Endothelial cell (in vitro differentiated cells): ENCODE results near the gene BCKDHB. TPM values are rescaled to one million over a fixed set of nuclear protein-coding genes. Genes with fewer than 3 reads are reported as not detected.

Source experiments
- DNase-seq: peaks from one replicate; pipeline ENCODE4 v3.0.0; 2021; ENCODE audit warnings: low spot score
- H3K27ac Mint-ChIP-seq: one replicate; pipeline ENCODE4 v1.8.0; 2021; ENCODE audit warnings: mixed read lengths, inconsistent platforms; ENCODE audit not compliant: unreplicated experiment
- H3K27me3 Mint-ChIP-seq: one replicate; pipeline ENCODE4 v1.8.0; 2021; ENCODE audit warnings: mild to moderate bottlenecking, moderate library complexity, mixed read lengths, inconsistent platforms; ENCODE audit not compliant: unreplicated experiment
- H3K36me3 Mint-ChIP-seq: one replicate; pipeline ENCODE4 v1.8.0; 2021; ENCODE audit warnings: mild to moderate bottlenecking, low read depth, mixed read lengths, inconsistent platforms; ENCODE audit not compliant: unreplicated experiment
- H3K4me1 Mint-ChIP-seq: one replicate; pipeline ENCODE4 v1.8.0; 2021; ENCODE audit warnings: mild to moderate bottlenecking, mixed read lengths, inconsistent platforms; ENCODE audit not compliant: unreplicated experiment
- H3K4me3 Mint-ChIP-seq: one replicate; pipeline ENCODE4 v1.8.0; 2021; ENCODE audit warnings: mild to moderate bottlenecking, mixed read lengths, inconsistent platforms; ENCODE audit not compliant: unreplicated experiment
- H3K9me3 Mint-ChIP-seq: one replicate; pipeline ENCODE4 v1.8.0; 2021; ENCODE audit warnings: mixed read lengths, inconsistent platforms; ENCODE audit not compliant: unreplicated experiment
- total RNA-seq: library from RNA; stranded (reverse); fragmentation: NEBNext Ultra II Directional; extraction: Animal tissue kit (Norgen Biotek cat#: 25700); gene quantifications from one replicate; pipeline ENCODE4 v1.2.1, GENCODE V29; 2021; ENCODE audit not compliant: unreplicated experiment
- TF ChIP-seq, protein P1 (sequence below): fragments of 200-600 bp; sonication (generic); IDR thresholded peaks from one replicate; pipeline ENCODE4 v1.5.0; 2021; ENCODE audit warnings: antibody characterized with exemption; ENCODE audit not compliant: unreplicated experiment

BCKDHB gene
- total RNA-seq, 1 donor from 2014 or later = 15.3 TPM

DNA sequence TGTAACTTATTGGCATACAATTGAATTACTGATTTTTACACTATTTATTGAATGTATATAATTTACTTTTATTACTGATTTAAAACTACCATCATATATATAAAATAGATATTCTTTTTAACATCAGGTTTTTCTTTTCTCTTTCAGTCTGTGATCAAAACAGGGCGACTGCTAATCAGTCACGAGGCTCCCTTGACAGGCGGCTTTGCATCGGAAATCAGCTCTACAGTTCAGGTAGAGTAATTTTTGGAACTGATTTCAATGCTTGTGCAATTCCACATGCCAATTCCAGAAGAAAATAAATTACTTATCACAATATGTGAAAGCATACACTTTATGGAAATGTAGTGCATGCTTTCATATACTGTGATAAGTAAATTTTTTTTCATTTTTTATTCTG lies 166.5 kb downstream of the BCKDHB start:
- Mint-ChIP-seq H3K27ac (no peak overlapping the region), H3K36me3 (no peaks in the 10 kb centered on the region), H3K4me1 (no peaks in the 10 kb centered on the region), H3K27me3 (no peaks in the 10 kb centered on the region), H3K9me3 (no peaks in the 10 kb centered on the region), H3K4me3 (no peak overlapping the region)
- TF ChIP-seq, protein P1, sequence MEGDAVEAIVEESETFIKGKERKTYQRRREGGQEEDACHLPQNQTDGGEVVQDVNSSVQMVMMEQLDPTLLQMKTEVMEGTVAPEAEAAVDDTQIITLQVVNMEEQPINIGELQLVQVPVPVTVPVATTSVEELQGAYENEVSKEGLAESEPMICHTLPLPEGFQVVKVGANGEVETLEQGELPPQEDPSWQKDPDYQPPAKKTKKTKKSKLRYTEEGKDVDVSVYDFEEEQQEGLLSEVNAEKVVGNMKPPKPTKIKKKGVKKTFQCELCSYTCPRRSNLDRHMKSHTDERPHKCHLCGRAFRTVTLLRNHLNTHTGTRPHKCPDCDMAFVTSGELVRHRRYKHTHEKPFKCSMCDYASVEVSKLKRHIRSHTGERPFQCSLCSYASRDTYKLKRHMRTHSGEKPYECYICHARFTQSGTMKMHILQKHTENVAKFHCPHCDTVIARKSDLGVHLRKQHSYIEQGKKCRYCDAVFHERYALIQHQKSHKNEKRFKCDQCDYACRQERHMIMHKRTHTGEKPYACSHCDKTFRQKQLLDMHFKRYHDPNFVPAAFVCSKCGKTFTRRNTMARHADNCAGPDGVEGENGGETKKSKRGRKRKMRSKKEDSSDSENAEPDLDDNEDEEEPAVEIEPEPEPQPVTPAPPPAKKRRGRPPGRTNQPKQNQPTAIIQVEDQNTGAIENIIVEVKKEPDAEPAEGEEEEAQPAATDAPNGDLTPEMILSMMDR = no peak
- no peak for DNase-seq

DNA sequence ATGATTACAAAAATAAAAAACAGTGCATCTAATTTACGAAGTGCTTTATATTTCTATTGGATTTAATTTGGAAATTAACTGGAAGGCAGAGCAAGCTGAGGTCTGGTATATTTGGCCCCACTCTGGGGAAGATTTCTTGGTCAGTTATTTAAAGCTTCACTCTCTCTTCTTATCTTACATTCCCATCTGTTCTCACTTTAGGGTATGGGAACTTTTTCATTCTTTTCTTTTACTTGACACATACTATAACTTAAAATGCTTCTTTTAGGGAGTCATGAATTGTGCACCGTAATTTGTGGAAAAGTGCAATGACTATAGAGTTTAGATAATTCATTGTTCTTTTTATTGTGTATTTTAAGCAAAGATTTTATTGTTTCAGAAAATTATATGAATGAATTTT lies 170.4 kb downstream of the BCKDHB start:
- TF ChIP-seq, protein P1 = no peak
- no peaks in the 10 kb centered on the region for H3K36me3 Mint-ChIP-seq
- H3K9me3 Mint-ChIP-seq = no peaks in the 10 kb centered on the region
- peaks cover 3% of the 10 kb centered on the region for H3K4me1 Mint-ChIP-seq
- no peak for DNase-seq
- H3K27ac Mint-ChIP-seq = no peak overlapping the region
- no peak overlapping the region for H3K4me3 Mint-ChIP-seq
- H3K27me3 Mint-ChIP-seq = no peaks in the 10 kb centered on the region

DNA sequence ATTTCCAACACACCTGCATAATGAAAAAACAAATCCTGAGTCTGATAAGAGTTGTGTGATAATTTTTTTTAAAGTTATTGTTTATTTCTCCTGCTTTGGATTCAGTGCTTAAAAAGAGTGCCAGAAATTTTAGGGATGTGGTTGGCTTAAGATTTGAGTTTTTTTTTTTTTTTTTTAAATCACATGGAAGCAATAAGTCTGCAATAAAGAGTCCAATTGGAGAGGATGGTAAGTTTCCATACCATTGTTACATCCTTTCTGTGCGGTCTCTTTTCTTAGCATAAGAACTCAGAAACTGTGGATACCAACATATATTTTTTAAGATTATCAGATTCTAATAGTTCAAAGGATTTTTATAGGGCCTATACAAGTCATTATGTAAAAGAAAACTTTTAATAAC lies 171.0 kb downstream of the BCKDHB start:
- Mint-ChIP-seq H3K27ac (no peak overlapping the region), H3K9me3 (no peaks in the 10 kb centered on the region), H3K4me1 (peaks cover 3% of the 10 kb centered on the region), H3K36me3 (no peaks in the 10 kb centered on the region), H3K4me3 (no peak overlapping the region), H3K27me3 (no peaks in the 10 kb centered on the region)
- DNase-seq = no peak
- TF ChIP-seq, protein P1 = no peak

DNA sequence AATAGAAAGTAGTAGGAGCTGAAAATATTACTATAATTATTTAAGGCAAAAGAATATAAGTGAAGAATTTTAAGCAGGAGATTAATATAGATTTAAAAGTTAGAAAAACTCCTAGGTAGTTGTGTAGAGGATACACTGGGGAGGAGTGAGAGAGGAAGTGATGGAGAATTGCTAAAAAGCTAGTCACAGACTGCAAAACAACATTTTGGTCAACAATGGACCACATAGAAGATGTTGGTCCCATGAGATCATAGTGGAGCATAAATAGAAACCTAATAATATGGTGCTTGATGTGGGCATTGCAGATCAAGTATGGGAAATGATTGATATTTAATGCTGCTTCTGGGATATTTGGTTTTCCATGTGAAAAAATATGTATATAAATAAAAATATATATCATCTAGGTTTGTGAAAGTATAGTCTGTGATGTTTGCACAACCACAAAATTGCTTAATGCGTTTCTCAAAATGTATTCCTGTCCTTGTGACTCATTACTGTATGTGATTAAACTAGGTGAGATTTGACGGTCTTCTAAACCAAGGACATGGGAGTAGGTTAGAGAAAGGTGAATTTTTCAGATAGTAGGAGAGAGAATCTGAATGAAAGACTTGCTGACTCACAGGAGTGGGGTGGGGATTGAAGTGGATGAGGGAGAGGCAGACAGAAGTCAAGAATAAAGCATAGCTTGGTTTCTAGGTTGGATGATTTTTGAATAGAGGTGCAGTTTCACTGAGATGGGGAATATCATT lies 174.0 kb downstream of the BCKDHB start:
- no peak for DNase-seq
- H3K27ac Mint-ChIP-seq = no peak overlapping the region
- H3K4me1 Mint-ChIP-seq = peaks cover 3% of the 10 kb centered on the region
- H3K36me3 Mint-ChIP-seq = no peaks in the 10 kb centered on the region
- no peak overlapping the region for H3K4me3 Mint-ChIP-seq
- TF ChIP-seq, protein P1 = no peak
- no peaks in the 10 kb centered on the region for H3K27me3 Mint-ChIP-seq
- H3K9me3 Mint-ChIP-seq = no peaks in the 10 kb centered on the region

DNA sequence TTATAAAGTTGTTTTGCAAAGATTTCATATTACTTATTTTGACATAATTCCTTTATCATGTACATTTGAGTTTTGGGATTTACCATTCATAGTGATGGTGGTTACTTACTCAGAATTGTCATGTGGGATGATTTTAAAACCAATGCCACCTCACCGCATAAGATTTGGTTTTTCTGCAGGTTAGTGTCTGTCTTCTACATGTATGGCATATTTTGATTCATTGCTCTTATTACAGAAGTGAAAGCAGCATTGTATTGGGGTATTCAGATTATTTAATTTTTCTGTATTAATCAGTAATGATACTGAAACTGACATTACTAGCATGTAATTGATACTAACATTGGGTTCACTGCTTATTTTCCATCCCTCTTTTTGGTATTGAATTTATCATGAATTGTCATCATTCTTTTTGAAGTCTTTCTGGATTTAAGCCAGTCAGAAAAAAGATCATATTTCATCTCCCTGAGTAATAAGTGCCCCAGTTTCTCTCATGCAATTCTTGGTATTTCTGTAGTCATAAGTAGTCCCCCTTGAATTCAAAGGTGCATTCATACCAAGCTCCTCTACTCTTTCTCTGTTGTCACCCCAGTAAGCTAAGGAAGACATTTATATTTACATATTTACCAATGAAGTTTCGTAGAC lies 176.6 kb downstream of the BCKDHB start:
- H3K36me3 Mint-ChIP-seq = no peaks in the 10 kb centered on the region
- TF ChIP-seq, protein P1 = no peak
- no peak overlapping the region for H3K27ac Mint-ChIP-seq
- no peaks in the 10 kb centered on the region for H3K9me3 Mint-ChIP-seq
- H3K27me3 Mint-ChIP-seq = no peaks in the 10 kb centered on the region
- peaks cover 3% of the 10 kb centered on the region for H3K4me1 Mint-ChIP-seq
- no peak overlapping the region for H3K4me3 Mint-ChIP-seq
- no peak for DNase-seq
